Activated T-helper 1 cell treated with anti-CD3 and anti-CD28 coated beads, Interleukin-2, amount 50 U/mL, for 16 hours (primary cell): ENCODE measurements around the gene VSIR.

Experiments used
- DNase-seq, 2 donors: peaks; one replicate each; pipeline ENCODE4 v3.0.0-alpha.2; 2020; ENCODE audit warnings: low read depth in 1 of 2, low spot score in 1 of 2

VSIR gene

DNA sequence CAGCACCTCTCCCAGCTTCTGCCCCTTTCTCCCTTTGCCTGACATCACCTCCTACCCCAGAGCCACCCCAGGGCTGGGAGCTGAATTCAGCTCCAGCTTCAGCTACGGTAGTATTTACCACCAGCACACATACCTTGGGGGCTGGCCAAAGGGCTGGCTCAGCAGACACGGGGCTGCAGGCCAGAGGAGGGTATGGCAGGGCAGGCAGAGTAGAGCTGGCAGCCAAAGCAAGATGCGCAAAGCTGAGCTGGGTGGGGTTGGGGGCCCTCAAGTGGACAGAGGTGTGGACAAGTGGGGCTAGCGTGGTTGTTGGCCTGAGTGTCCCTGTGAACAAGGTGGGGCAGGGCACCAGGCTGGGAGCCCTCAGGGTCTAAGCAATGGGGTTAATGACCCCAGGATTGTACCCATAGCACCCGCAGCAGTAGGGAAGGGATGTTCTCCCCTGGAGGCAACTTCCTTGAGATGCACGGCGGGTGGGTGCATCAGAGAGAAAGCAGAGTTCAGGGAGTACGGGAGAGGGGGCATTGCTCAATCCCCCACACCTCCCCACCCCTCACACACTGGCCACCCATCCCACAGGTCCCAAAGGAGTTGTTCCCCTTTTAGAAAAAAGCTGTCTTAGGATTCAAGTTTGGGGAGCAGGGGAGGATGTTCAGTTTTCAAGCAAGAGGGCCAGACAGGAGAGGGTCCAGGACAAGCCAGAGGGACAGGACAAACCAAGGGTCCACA, 8.0 kb downstream of the VSIR start:
- DNase-seq = no peak

DNA sequence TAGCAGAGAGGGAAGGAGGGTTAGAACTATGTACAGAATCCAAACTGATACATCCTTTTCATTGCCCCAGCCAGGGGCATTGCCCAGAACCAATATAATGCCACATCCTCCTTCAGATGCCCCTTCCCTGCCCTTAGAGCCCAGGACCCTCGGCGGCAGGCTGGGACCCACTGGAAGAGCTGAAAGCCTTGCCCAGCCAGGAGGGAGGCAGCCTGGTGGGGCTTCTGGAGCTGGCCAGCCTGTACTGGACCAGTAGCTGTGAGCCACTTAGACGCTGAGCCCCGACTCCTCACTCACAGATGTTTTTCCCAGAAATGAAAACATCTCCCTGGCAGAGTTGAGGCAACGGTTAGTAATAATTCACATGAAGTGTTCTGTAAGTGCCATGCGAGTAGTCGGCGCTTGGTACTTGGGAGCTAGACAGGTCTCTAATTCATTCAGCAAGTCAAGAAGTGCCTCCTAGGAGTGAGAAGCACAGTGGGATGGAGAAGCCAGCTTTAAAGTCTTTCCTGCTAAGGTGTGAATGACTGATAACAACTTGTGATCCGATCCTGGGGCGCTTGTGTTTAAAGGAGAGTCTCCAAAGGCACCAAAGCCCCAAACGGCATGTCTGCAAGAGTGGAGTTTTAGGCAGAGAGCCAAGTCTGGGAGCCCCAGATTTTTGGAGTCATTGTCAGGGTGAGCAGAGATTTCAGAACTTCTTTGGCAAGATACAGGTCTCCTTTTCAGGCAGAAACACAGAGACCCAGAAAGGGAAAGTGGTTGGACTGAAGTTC, 9.8 kb downstream of the VSIR start:
- no peak for DNase-seq

DNA sequence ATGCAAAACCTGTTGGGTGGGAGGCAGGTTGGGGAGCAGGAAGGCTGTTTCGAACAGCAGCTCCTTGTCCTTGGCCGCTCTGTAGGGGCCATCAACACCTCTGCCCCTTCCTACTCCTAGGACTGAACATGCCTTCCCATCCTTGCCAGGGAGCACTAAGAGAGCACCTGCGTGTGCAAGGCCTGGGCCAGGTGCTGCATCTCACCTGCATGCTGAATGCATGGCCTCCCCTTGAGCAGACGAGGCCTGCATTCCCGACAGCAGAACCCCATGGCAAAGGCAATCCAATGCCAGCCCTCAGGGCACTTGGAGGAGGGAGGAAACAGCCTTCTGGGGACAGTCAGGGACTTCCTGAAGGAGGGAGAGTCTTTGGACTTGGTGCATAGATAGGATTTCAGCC, 11.0 kb downstream of the VSIR start:
- DNase-seq = no peak

DNA sequence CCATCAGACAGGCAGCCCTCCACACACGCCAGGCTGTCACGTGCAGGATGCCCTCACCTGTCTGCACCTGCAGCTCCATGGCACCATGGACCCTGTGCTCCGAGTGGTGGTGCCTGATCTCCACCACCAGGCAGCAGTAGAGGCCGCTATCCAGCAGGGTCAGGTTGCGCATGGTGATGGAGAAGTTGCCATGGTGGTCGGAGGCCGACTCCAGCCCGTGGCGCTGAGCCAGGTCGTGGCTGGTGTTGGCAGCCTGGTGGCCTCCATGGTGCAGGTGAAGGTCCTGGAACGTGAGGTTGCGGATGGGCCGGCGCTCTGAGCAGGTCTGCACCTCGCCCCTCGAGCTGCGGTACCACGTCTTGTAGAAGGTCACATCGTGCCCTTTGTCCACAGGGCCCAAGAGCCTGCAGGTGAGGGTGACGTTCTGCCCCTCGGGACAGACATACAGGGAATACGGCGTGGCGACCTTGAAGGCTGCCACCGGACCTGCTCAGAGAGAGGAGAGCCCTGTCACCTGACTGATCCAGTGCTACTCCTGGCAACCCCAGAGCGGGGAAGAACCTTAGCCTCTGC, 11.7 kb downstream of the VSIR start:
- DNase-seq = no peak

DNA sequence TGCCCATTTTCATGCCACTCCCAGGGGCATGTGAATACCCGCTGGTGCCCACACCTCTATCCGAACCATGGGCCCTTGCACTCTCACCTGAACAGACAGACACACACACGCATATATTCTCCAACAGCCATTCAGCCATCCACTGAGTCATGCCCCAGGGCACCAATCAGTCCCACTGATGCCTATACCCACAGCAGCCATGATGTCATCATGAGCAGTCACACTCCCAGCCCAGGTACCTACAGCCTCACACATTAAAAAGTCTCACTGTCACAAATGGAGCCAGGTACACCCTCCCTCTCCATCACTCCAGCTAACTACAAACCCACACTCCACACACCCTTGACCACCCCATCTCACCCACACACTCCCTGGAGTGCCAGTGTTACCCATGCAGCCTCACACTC, 12.2 kb downstream of the VSIR start:
- DNase-seq = no peak

DNA sequence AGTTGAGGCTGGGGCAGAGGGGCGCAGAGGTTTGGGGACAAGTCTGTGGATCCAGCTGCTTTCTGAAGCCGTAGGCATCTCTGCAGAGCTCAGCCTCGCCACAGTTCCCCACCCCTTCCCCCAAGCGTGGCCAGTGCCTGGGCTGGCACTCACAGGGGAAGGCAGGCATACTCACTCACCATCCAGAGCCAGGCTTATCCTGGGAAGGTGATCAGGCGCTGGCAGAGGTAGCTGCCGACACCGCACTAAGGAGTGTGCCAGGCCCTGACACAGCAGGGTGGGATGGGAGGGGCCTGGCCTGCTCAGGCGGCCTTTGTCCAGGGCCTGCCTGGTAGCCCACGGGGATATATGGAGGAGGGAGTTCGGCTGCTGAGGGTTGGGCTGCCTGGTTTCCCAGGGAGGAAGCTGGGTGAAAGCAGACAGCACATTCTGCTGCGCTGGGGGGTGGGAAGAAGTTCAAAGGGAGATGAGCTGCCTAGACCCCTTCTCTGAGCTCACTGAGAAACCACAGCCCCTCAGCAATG, 15.9 kb downstream of the VSIR start:
- no peak for DNase-seq

DNA sequence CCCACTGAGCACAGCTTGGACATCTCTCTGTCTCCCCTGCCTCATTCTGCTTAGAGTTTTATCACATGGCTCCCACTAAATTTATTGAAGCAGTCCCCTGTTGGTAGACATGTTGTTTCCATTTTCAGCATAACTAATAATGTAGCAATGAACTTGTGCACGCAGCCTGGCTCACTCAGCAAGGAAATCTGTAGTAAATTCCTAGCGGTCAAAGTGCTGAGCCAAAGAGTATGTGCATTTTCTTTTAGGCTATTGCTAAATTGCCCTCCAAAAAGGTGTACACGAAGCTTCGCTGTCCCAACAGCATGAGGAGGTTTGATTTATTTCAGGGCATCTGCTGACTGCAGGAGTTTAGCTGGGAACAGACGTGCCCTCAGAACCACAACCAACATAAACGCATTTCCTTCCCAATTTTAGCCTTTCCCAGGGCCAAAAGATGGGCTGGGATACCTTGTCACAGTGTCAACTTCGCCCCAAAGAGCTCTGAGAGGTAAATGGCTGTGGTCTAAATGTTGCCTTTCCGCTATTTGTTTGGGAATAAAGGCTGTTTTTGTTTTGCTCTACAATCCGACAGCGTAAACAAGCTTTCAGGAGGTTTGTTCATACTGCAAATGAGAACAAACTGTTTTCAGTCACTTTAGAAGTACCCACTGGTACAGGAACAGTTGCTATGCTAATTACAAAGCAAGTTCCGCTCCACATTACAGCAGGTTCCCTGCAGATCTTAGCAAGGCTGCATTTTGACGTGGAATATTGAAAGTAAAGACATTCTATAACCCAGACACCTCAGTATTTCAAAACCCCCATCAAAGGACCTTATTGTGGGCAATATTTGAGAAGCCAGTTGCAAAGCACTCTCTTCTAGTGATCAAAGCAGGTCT, 16.8 kb downstream of the VSIR start:
- no peak for DNase-seq

DNA sequence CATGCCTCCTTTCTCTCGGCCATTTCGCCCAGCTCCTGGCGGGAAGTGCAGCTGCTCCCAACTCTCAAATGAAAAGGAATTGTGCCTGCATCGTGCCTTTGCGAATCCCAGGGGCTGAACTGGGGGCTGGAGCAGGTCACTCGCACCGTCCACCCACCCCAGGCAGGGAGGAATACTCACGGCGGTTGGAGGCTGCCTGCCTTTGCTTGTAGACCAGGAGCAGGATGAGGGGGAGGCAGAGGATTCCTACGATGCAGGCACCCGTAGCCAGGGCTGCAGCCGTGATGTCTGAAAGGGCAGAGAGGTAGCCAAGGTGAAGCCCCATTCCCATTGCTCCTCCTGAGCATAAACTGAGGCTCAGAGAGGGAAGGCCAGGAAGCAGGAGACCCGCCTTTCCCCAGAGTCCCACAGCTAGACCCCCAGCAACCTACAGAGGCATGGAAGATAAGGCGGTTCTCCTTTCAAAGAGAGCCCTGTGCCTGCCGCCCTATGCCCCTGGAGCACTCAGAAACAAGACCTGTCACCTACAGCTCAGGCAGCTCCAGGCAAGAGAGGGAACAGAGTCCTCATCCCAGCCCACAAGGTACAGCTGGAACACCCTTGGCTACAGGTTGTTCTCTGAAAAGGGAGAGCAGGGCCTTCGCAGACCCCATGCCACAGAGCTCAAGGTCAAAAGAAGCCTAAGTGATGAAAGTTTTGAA, 18.0 kb downstream of the VSIR start:
- DNase-seq = no peak

DNA sequence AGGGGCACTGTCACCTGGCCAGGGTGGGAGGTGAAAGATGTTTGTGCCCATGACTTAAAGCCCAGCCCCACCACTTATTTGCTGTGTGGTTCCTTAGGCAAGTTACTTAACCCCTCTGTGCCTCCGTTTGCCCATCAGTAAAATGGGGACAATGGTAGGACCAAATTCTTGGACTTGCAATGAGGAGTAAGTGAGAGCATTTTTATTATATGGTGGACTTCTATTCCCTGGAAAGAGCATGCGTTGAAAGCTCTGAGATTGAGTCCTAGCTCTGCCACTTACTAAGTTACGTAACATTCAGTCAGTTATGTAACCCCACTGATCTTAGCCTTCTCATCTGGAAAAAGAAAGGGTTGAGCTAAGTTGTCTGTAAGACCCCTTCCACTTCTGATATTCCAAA, 18.8 kb downstream of the VSIR start:
- DNase-seq = no peak

DNA sequence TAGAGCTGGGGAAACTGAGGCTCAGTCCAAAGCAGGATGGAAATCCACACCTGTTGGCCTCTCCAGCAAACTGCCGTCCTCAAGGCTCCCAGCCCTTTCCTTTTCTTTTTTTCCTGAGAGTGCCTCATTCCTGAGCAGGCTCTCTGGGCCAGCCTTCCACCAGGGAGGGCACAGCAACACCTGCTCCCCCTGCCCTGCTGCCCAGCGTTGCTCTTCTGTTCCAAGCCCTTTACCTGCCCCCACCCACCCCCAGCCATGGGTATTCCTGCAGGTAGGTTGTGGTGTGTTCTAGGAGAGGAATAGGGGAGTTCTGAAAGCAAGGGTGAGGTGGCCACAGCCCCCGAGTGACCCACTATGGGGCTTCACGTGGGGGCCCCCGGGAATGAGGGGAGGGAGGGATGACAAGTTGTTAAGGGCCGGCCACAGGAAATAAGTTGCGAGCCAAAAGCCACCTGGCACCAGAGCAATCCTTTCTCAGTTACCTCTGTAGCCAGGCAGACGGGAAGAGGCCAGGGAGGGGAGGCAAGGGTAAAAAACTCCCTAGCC, 19.3 kb downstream of the VSIR start:
- DNase-seq = no peak

DNA sequence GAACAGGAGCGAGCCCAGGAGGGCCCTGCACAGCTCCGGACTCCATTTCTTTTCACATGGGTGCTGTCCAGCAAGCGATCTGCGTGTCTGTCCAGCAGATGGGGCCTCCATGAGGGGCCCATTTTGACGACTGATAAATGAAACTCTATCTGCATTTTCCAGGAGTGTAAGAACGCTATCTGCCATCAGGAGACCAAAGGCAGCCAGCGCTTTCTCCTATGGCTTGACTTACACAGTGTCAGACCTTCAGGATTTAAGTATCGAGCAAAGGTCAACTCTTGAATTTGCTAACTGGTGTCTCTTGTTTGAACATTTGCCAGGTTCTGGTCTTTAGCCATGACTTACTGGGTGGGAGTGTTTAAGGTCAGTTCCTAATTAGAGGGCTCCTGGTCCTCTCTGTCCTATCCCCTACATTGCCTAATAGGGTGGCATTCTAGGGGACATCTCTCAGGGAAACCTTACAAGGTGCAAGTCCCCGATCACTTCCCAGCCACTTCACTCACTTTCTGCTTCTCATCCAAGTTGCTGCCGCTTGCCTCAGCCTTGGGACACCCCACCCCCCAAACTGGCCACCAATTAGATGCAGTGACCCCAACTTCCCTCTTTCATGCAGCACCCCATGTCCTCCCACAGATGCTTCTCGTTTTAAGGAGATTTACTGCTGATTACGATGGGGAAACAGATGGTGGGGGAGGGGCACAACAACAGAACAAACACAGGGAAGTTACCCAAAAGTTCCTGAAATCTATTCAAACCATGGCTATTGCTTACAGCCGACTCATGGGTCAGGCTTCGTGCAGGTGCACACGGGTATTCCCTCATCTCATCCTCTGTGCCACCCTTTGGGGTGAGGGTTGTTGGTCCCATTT, 20.0 kb downstream of the VSIR start:
- no peak for DNase-seq

DNA sequence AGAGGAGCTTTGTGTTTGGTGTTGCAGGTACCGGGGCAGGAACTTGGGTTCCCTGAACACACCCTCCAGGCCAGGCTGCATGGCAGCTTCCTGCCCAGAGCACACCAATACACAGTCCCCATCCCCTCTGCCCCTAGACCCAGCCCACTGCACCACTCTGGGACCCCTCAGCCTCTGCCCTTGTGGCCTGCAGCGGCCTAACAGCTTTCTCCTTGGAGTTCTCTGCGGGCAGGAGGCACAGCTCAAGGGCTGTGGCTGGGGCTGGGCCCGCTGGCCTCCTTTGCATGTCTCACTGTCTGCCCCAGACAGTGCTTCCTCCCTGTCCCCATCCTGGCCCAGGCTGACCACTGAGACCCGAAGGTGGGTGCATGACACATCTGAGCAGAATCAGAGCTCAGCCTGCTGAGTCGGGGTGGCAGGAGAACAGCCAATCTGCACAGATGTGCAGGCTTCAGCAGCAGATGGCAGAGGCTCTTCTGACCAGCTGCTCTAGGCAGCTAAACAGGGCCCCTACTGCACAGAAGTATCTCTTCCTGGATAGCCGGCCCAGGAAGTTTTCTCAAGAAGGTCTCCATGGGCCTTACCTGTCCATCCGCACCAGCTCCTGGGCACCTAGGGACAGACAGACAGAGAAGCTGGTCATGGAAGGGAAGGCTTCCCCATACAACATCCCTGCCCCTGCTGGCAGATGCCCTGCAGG, 20.8 kb downstream of the VSIR start:
- no peak for DNase-seq

DNA sequence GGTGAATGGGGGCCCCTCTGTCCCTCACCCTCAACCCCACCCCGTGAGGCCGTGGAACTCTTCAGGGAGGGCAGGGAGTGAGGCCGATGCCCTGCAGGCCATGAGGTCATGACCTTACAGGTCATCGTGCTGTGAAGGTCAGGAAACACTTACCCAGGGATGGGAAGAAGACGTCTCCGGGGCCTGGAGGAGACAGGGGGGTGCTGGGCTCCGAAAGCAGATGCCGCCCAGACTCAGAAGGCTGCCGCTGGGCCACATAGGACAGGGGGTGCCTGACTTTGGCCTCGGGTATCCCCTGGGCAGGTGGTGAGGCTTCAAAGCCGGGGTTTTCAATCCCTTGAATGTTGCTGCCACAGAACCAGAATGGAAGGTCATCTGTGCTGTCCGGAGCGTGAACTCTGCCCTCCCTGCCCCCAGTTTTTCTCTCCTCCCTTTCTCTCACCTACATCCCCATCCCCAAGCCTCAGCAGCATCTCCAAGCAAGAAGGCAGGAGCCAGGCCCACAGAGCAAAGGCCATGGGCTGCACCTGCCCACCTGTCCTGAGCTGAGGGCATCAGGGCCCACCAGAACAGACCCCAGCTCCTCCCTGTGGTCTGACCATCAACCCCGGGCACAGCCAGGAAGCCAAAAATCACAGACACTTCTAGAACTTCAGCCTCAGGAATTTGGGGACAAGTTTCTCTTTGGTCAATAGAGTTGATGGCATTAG, 21.6 kb downstream of the VSIR start:
- no peak for DNase-seq

DNA sequence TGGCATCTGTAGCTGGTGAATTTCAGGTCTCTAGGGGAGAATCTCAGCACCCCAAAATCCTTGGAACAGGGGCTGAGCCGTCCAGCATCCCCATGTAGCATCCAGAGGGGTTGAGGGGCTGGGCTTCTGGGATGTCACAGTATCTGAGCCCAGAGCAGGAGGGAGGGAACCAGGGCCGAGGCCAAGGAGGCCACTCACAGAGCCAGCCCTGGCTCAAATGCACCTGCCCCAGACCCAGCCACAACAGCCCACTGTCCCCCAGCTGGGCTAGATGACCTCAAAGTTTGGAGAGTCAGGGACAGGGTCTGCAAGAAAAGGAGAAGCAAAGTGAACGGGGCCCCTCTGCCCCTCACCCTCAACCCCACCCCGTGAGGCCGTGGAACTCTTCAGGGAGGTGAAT, 22.3 kb downstream of the VSIR start:
- DNase-seq = no peak

DNA sequence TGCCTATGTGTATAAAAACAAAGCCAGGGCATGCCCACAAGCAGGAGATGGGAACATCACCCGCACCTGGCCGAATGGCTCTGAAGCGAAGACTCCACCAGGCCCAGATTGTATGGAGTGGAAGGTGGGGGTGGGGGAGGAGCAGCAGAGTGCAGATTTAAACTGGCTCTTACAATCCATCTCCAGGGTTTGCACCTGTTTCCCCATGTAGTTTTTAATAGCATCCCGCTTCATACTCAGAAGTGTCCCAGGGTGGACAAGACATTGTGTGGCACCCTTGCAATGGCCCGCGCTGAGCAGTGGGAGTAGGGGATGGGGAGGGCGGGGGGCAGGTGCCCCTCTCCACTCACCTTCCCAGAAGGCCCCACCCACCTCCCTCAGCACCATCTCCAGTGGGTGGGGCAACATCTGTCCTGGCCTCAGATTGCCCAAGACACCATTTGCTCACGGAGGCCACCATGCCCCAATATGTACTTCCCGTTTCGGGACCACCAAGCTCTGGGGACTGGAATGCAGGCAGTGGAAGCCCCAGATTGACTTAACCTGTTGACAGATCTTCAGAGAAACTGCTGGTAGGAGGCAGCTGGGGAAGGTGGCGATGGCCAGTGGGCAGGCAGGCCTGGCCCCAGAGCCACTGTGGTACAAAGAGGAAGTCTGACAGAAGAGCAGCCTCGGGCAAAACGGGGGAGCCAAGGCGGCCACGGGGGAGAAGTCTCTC, 23.0 kb downstream of the VSIR start:
- DNase-seq = no peak

DNA sequence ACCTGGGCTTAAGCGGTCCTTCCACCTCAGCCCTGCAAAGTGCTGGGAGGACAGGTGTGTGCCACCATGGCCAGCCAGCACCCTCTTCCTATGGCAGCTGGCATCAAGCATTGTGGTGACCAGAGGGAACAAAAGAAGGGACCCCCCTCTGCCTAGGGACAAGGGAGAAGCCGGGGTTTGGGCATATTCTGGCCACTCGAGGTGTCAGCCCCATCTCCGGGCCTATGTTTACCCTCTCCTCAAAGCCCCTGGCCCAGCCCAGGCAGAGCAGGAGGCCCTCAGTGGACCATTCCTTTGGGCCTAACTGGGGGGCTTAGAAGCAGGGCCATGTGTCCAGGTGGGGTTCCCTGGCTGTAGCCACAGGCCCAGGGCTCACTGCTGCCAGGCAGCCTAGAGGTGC, 23.9 kb downstream of the VSIR start:
- DNase-seq = no peak

DNA sequence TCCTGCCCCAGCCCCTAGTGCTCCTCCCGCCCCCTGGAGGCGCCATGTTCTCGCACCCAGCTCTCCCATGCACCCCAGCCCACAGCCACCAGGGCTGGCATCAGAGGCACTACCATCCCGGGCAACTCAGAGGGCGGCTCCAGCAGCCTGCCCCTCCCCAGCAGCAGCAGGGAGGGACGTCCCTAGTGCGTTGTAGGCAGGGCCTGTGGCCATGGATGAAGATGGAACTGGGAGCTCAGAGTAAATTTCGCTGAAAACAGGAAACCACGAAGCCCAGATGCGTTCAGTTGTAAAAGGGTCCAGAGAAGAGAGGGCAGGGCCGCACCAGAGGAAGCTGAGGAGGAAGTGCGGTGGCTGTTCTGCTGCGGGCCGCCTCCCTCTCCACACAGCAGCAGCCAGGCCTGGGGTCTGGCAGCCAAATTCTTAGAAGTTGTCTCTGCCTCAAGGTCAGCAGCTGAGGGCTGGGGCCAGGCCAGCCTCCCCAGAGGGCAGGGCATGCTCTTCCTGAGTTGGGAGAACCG, 24.6 kb downstream of the VSIR start:
- DNase-seq = peak; percentile 45 to 50
